Left renal pelvis (tissue), 4 donors: Measurements from ENCODE around the gene LRP11. TPM values are rescaled to one million over a fixed set of nuclear protein-coding genes. Genes with fewer than 3 reads are reported as not detected.

Source experiments
- DNase-seq, 4 donors: peaks; one replicate each; pipeline ENCODE4 v3.0.0-alpha.2; 2013; ENCODE audit warnings: low read depth in 4 of 4, low spot score in 3 of 4
- polyA plus RNA-seq, 4 donors: library from polyadenylated mRNA; unstranded; fragments of 120-200 nt; gene quantifications; one replicate each; pipeline ENCODE4 v1.2.1, GENCODE V29; 2013; ENCODE audit not compliant: insufficient read length in 4 of 4

LRP11 gene
- polyA plus RNA-seq, 4 donors: 33.3 to 49.1 (median 36.2) TPM

GRCh38 chr6:149815788-149816187, 48.4 kb downstream of the LRP11 start:
- no peak for DNase-seq

- no peak for DNase-seq
Measured at GRCh38 chr6:149813351-149813750, 50.8 kb downstream of the LRP11 start.

- no peak for DNase-seq
Measured at GRCh38 chr6:149809798-149810197, 54.4 kb downstream of the LRP11 start.

GRCh38 chr6:149806127-149806526, 58.0 kb downstream of the LRP11 start:
- no peak for DNase-seq

- DNase-seq: no peak
Measured at GRCh38 chr6:149783551-149783950, 80.6 kb downstream of the LRP11 start.

- no peak for DNase-seq
Measured at GRCh38 chr6:149782337-149782736, 81.8 kb downstream of the LRP11 start.

- DNase-seq: no peak
Measured at GRCh38 chr6:149781715-149782114, 82.4 kb downstream of the LRP11 start.

- DNase-seq: no peak
Measured at GRCh38 chr6:149779644-149779963, 84.6 kb downstream of the LRP11 start.

- DNase-seq: no peak
Measured at GRCh38 chr6:149777624-149778023, 86.5 kb downstream of the LRP11 start.

GRCh38 chr6:149771925-149772324, 92.2 kb downstream of the LRP11 start:
- no peak for DNase-seq

GRCh38 chr6:149771185-149771584, 93.0 kb downstream of the LRP11 start:
- no peak for DNase-seq

- DNase-seq: no peak
Measured at GRCh38 chr6:149769676-149770075, 94.5 kb downstream of the LRP11 start.

Other genes starting within 250 kb of the LRP11 start
- 10 to 100 TPM; 23.3 to 33.9 (median 29.7) TPM for gene KATNA1, start 215.6 kb downstream of the LRP11 start, polyA plus RNA-seq
- 10 to 100 TPM; 30.5 to 41.3 (median 33.9) TPM for gene LATS1, start 146.3 kb downstream of the LRP11 start, polyA plus RNA-seq
- 10 to 100 TPM; 28.7 to 45.6 (median 44.3) TPM for gene NUP43, start 117.8 kb downstream of the LRP11 start, polyA plus RNA-seq
- 100 to 1,000 TPM in 1 of 4 donors, 10 to 100 TPM in 3; 71.9 to 102 (median 89.6) TPM for gene PCMT1, start 114.6 kb downstream of the LRP11 start, polyA plus RNA-seq
- gene RAET1E, start 33.8 kb upstream of the LRP11 start, polyA plus RNA-seq: under 1 TPM in 3 of 4 donors, not detected in 1; 0.24 to 0.45 (median 0.44) TPM
- 1 to 10 TPM in 2 of 4 donors, under 1 TPM in 2; 0.38 to 1.5 (median 1.1) TPM for gene RAET1G, start 58.8 kb upstream of the LRP11 start, polyA plus RNA-seq
- under 1 TPM; 0.33 to 0.92 (median 0.52) TPM for gene ULBP2, start 77.7 kb upstream of the LRP11 start, polyA plus RNA-seq
- gene ULBP1, start 99.6 kb upstream of the LRP11 start, polyA plus RNA-seq: 1 to 10 TPM in 2 of 4 donors, under 1 TPM in 2; 0.76 to 2.0 (median 1.2) TPM
- gene RAET1L, start 161.2 kb upstream of the LRP11 start, polyA plus RNA-seq: not detected
- gene ULBP3, start 204.8 kb upstream of the LRP11 start, polyA plus RNA-seq: 1 to 10 TPM; 3.7 to 8.8 (median 7.6) TPM